ENCODE data around the gene HPSE2. TPM values are rescaled to one million over a fixed set of nuclear protein-coding genes. Genes with fewer than 3 reads are reported as not detected.

The HPSE2 gene
- total RNA-seq, 1 donor from 2014 or later: not detected

DNA sequence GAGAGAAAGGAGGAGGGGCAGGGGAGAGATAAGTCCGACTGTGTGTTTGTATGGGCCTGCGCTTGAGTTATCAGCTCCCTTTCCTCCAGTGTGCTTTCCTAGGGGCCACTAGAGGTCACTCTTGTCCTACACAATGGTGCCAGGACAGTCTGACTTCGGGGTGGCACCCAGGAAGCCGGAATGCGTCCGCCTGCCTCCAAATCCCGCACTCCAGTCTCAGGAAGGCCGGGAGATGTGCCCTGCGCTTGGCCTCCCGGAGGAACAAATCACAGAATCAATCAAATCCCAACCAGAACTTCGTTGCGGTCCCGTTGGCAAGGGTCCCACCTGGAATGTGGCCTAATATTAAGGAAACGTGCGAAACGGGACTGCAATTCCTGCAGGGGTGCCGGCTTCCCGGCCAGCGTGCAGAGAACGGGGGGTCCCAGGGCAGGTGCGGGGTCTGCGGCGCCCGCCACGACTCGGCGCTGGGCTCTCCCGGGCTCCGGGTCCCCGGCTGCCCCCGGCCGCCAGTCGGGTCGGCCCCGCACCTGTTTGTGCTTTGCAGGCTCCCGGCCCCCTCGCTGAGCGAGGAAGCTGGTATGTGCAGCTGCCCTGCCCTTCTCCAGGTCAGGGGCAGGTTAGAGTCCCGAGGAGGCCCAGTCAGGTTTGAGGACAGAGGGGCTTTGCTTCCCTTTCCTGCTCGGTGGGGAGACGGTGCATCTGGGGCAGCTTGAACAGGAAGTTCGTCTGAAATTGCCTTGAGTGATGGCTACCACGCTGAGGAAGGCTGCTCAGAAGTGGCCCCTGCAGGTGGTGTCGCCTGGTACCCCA lies 767.9 kb downstream of the HPSE2 start:
- peak; percentile 87 for DNase-seq (ENCODE audit: low read depth)

DNA sequence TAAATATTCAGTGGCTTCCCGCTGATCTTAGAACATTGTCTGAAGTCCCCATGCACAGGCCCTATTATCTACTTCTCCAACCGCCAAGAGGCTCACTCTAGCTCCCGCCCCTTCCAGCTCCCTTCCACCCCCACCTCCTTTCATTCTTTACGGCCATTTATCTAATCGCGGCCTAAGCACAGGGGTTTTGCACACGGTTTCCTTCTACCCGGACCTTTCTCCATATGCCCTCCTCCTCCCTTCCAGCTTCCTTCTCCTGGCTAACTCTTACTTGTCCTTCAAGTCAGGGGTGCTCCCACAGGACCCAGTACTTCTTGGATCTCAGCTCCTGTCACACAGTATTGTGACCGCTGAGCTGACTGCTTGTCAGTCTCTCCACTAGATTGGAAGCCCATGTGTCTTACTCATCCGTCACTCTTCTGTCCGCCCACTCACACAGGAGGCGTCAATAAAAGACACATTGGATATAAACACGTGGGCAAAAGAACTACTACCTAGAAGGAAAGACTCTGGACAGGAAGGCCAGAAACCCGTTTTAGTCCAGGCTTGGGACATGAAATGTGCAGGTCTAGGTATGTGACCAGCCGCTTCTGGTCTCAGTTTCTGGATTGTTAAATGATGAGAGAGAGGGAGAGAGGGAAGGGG lies 768.7 kb downstream of the HPSE2 start:
- DNase-seq (ENCODE audit: low read depth): no peak

DNA sequence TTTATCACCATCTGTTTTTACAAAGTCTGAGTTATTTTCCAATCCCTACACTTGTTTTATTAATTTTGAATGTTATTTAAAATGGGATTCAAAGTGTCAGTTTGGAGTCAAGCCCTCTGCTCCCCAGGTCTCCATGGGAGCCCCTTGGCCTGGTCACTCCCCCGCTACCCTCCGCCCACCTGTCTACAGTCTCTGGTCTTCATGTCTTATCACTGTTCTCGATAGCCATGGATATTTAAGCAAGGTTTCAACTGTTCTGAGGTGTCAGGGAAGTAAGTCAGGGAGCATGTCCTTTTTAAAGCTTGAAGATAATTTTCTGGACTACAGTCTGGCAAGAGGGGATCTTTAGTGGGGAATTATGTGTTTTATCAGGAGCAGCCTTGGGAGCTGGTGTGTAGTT lies 769.8 kb downstream of the HPSE2 start:
- DNase-seq (ENCODE audit: low read depth): no peak

DNA sequence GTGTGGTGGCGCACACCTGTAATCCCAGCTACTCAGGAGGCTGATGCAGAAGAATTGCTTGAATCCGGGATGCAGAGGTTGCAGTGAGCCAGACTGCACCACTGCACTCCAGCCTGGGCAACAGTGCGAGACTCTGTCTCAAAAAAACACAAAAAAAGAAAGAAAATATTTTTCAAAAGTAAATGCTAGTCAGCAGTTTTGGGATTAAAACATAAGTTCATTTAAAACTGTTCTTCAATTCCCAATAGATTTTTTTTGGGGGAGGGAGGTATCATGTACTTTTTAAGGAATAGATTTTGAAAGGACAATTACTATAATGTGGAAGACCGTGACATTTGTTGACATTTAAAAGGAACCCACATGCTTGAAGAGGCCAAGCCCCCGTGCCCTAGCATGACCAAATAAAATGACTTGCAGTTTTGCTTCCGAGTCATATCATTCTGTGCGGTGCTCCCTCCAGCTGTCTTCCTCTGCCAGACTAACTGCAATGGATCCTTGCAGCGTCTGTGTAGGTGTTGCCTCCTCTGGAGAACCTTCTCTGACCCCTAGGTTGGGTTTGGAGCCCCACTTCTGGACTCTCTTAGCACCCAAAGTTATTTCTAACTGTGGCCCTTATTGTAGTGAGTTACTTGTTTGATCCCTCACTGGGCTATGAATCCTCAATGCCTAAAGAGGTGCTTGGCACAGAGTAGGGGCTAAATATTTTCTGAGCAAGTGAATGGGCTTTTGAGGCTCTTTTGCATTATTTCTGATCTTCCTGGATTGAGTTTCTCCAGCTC lies 771.5 kb downstream of the HPSE2 start:
- DNase-seq (ENCODE audit: low read depth): no peak

DNA sequence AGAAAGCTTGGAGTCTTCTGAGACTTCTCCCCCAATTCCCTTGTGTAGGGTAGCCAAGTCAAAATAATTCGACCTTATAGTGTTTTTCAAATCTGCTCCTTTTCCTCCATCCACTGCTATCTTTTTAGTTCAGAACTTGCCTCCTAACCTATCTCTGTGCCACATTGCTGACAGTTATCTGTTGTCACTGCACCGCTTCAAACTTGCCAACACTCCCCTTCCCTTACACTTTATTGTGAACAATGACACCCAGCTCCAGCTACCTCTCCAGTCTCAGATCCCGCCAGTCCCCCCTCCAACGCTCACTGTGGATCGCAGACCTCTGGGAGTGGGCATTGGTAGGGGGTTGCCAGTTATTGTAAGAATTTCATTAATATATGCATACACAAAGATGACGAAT lies 772.6 kb downstream of the HPSE2 start:
- DNase-seq (ENCODE audit: low read depth): no peak

DNA sequence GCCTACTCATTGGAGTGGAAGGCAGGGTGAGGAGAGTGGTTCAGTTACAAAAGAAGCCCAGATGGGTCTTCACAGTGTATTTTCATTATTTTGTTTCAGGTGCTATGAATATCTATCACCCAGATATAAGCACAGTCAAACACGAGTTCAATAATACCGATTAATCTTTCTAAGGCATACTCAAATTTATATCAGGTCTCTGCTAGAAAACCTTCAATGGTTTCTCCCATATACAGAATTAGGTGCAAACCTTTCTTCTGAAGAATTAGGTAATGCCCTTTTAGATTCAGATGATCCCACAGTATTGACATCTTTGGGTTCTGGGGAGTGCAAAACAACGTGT lies 774.2 kb downstream of the HPSE2 start:
- no peak for DNase-seq (ENCODE audit: low read depth)

DNA sequence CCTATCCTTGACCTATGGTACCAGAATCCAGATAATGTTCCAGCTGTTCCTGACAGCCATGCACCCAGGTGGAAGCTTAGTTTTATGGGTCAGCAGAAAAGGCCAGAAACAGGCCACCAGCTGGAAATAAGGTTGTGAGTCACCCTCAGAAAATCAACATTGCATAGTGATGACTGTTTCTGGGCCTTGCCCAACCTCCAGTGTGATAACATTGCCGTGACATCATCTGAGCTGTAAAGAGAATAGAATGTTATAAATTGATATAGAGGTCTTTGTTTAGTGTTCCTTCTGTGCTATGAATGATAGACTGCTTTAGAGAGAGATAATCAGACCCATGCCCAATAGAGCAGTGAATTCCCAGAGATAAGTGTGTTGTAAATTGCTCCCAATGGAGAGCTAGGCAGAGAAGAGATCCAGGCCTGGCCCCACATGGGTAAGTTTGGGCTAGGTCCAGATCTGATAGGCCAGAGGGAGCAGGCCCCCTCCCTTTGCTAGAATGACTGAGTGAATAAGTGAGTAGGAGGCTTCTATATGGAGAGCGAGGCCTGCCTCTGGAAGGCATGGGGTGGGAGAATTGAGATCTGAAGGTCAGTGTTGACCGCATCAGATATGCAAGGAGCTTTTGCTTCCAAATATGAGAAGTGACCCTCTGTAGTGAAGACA lies 774.7 kb downstream of the HPSE2 start:
- peak; percentile 84 for DNase-seq (ENCODE audit: low read depth)

DNA sequence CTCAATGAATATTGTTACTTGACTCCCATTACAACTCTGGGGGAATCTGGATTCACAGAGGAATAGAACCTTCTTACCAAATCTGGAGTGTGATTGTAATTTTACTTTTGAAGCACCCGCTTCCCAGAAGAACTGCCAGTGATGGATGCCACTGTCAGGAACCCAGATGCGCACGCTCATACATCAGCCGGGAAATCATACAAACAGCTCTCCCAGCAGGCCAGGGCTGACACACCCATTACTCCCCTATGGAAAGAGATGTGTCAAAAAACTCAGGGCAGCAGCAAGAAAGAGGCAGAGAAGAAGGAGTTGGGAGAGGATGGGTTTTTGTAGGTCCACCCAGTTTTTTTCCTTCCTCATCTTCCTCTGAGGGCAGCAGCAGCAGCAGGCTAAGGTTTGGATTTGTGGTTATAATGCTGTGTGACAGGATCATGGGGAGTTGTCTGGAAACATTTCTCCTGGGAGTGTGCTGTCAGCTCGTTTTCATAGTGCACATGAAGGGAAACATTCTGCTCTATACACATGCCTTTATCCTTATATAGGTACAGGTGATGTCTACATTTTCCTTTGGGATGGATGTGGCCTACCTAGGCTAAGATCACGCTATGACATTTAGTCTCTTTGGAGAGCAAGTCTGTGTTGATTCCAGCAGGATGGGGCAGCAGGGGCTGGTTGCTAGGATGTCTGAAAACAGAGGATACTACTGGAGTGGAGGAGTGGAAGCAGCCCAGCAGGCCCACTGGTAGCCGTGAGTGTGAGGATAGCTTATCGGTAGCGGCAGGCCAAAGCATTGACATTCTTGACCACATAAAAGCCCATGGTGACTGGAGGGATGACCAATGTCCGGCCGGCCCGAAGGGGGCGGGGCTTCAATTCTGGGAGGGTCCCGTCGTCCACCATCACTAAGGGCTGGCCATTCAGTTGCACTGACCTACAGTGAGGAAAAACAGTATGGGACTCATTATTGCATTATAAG lies 776.6 kb downstream of the HPSE2 start:
- DNase-seq (ENCODE audit: low read depth): no peak

DNA sequence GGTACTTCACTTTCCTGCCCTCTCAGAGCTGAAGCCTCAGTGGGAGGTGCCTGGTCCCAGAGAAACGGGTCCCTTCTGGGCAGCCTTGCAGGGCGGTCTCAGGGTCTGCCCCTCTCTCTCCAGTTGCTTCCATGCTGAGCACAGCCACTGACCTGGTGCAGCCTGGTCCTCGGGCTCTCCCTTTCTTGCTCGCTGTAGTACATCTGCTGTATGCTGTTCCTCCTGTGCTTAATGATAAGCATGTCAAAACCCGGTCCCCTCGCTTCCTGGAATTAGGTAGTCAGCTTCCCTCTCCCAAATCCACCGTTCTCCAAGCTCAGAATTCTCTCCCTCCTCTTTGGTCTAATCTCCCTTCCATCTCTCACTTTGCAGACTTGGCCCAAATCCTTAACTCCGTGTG lies 777.9 kb downstream of the HPSE2 start:
- no peak for DNase-seq (ENCODE audit: low read depth)

DNA sequence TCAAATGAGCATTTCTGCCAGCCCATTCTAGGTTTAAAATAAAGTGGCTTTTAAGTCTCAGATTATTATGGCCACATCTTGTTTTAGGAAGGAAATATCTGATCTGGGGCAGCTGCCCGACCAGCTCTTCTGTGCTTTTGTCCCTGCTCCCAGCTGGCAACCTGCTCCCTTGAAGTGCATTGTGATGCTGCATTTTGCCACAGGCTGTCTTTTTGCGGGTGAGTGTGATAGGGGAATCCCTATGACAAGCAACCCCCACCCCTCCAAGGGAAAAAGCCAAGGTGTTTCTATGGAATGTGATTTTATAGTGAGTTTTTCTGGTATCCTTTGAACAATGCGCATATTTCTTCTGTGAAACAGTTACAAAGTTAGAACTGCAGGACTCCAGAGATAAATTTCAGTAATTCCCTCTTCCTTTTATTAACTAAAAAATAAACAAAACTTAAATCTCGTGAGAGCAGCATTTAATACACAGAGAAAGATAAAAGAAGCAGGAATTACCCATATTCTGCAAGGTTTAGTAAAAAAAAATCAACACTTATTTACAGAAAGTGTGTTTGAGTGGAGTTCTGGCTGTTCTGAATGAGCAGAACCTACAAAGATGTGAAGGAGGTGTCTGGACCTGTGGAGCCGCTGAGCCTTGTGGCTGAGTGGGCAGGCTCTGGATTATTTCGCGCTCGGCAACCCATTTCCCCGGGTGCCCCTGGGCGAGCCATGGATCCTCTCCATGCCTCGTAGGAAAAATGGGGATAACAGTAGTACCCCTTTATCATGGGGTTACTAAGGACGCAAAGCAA lies 778.8 kb downstream of the HPSE2 start:
- no peak for DNase-seq (ENCODE audit: low read depth)

DNA sequence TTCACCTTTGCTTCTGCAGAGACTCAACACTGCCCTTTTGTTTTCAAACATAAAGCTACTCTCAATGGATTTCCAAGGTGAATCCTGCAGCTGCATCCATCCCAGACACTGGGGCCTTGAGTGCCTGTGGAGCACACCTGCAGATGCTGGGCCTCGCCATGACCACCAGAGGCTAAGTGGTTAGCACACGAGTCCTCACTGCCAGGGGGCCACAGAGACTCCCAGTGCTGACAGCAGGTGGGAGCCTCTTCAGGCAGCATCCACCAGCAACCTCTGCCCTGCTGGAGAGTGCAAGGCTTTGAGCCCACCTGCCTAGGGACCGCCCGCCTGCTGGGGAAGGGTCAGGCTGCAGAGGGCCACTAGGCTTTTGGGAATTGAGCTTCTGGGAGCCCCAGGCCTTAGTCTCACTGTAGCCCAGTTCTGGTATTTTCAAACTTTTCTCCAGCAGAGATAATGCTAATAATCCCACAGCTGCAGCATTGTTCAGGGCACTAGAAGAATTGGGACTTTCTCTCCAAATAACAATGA lies 779.5 kb downstream of the HPSE2 start:
- no peak for DNase-seq (ENCODE audit: low read depth)

DNA sequence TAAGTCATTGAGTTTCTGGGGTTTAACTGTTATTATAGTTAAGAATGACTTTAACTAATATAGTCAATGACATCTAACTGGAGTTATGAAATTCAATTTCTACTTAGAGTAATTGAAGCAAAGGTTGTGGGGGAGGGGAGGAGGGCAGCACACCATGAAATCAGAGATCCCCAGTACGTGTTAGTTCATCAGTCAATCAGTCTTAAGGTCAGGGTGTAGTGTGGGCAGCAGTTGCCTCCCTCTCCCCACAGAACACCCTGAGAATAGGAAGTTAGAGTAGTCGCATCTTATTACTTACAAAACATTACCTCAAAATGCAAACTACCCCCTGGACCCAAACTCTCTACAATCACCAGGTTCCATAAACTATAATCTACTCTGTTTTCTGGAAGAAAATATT lies 781.9 kb downstream of the HPSE2 start:
- no peak for DNase-seq (ENCODE audit: low read depth)

DNA sequence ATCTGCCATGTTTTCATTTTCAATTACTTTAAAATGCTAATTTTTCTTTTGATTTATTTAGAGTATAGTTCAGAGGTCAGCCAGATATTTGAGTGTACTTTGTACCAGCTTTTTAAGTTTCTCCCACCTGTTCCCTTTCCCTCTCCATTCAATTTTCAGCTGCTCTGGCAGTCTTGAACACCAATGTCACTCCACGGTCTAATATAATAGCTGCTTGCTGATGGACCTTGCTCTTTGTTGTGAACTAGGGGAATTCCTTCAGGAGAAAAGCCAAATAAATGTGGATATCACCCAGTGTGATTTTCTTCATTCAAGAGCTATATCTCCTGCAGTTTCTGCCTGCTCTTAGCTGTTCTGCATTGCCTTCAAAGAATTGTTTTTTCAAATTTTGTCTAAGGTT lies 785.0 kb downstream of the HPSE2 start:
- no peak for DNase-seq (ENCODE audit: low read depth)

DNA sequence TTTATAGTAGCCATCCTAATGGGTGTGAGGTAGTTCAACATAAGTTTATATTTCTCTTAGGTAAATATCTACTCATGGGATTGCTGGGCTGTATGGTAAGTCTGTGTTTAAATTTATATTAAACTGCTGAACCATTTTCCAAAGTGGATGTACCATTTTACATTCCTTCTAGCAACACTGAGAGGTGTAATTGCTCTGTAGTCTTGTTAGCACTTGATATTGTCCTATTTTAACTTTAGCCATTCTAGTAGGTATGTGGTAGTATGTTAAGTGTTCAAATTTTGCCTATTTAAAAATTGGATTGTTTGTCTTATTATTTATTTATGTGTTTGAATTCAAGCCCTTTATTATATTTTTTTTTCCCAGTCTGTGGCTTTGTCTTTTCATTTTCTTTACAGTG lies 786.4 kb downstream of the HPSE2 start:
- no peak for DNase-seq (ENCODE audit: low read depth)

DNA sequence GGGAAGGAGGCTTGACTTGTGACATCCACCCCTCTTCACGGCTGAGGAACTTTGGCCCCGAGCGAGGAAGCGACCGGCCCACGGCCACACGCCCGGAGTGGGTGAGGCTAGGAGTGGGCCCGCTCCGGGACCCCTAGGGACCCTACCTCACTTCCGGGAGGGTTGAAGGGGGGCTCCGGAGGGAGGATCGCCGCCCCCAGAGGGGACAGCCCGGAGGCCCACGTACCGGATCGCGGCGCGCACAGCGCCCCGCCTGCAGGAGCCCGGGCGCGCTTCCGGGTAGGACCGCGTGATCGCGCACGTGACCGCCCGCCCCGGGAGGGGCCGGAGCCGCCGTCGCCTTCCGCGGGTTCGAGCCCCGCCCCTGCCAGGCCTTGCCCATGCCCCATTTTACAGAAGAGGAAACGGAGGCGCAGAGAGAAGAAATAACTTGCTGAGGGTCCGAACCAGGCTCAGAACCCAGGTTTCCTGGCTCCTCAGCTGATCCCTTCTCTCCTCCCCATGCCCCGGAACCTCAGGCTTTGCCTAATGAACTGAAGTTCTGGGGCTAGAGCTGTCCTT lies 788.9 kb downstream of the HPSE2 start, which contains the start of gene HPS1:
HPS1 (minus strand) TSS at position 275 of the 561 bp plus-strand sequence. CDS start 3,695 bp downstream, outside the sequence.
- peak; percentile 74 for DNase-seq (ENCODE audit: low read depth)

DNA sequence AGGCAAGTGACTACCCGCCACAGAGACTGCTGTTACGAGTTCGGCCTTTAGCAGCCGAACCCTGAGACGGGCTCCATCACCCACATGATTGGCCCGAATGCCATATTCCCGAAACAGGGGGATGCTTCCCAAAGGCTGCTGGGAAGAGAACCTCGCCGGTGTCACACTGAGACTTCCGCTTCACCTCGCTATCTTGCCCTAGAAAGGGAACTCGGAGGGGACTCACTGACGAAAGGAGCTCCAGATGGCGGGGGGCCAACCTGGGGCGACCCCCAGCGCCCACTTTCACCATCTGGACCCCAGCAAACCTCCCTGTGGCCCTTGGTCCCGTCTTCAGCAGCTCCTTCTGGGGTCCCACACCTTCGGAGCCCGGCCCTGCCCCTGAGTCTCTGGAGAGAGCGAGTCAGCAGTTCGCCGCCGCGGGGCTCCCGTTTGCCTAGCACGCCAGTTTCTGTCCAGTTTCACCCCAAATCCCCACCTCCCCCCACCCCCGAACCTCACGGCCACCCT lies 789.4 kb downstream of the HPSE2 start:
- peak; percentile 33 for DNase-seq (ENCODE audit: low read depth)

DNA sequence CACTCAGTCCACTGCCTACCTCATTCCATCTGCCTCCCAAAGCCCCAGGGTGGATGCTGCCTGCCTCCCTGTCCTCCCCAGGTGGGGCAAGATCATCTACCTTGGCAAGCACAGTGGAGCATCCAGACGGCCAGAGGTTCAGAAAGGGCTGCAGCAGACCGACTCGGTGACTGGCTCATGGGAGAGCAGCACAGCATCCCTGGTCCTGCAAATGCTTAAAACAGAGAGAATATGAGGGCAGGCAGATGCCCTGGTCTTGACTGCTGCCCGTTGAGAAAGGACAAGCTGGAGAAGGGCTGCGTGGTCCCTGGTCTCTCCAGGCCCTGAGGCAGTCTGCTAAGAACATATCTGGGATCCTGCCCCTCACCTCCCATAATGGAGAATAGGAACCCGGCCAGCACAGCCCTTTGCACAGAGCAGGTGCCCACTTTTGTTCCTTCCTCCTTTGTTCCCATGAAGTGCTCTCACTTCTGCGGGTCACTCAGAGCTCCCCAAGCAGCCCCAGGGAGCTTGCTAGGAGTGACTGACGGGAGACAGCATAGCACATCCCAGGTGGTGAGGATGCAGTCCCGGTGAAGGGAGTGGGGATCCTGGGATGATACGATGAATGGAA lies 790.3 kb downstream of the HPSE2 start:
- no peak for DNase-seq (ENCODE audit: low read depth)

DNA sequence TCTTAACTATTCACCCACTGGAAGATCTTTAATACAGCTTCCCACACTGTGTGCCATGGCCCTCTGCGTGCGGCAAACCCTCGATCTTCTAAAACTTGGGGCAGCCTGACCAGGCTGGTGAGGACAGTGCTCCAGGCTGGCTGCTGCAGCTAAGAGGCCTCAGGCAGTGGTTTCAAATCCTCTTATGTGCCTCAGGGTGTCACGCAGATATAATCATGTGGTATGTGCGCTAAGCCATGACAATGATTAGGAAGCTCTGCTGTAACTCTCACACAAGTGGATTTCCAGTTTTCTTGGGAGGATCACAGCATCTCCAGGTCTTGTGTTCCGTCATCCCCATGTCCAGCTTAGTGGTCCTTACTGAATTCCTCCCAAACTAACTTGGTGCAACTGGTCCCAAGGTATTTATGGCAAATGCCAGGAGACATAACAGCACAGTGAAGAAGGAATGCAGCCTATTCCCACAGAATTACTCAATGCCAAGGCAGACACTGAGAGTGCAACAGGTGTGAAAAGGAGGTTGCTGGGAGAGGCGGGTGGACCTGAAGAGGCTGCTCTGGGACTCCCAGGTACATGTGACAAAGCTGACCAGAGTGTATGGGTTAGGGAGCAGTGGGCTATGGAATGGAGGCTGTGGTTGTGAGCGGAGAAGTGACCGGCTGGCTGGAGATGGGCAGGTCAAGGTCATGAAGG lies 791.2 kb downstream of the HPSE2 start:
- no peak for DNase-seq (ENCODE audit: low read depth)
